Measurements from ENCODE around the gene BCL2L2.
A peak's percentile ranks its signal among the peaks of the same experiment; 100 is the strongest.

- TF ChIP-seq, protein P1, sequence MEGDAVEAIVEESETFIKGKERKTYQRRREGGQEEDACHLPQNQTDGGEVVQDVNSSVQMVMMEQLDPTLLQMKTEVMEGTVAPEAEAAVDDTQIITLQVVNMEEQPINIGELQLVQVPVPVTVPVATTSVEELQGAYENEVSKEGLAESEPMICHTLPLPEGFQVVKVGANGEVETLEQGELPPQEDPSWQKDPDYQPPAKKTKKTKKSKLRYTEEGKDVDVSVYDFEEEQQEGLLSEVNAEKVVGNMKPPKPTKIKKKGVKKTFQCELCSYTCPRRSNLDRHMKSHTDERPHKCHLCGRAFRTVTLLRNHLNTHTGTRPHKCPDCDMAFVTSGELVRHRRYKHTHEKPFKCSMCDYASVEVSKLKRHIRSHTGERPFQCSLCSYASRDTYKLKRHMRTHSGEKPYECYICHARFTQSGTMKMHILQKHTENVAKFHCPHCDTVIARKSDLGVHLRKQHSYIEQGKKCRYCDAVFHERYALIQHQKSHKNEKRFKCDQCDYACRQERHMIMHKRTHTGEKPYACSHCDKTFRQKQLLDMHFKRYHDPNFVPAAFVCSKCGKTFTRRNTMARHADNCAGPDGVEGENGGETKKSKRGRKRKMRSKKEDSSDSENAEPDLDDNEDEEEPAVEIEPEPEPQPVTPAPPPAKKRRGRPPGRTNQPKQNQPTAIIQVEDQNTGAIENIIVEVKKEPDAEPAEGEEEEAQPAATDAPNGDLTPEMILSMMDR (IDR thresholded peaks at IDR 0.05 in 2 of 3, conservative IDR thresholded peaks at IDR 0.05 in 1 of 3; ENCODE audit: control insufficient read depth in 2 of 3, extremely low read depth in 1 of 3, insufficient read depth in 1 of 3, low read depth in 3 of 3, low read length in 3 of 3) = peak in 2 of 3 experiments; percentile 30 to 47; a peak in 3 of 6 replicates
- TF ChIP-seq POLR2AphosphoS5 (IDR thresholded peaks at IDR 0.05; ENCODE audit: low read length) = no peak
- TF ChIP-seq RAD51 (IDR thresholded peaks at IDR 0.05) = no peak
- no peak for TF ChIP-seq TAF1 (IDR thresholded peaks at IDR 0.05; ENCODE audit: borderline replicate concordance, low read depth, low read length)
- TF ChIP-seq RFX5 (IDR thresholded peaks at IDR 0.05; ENCODE audit: low read depth, low read length) = no peak
- TF ChIP-seq RCOR1 (conservative IDR thresholded peaks at IDR 0.05; ENCODE audit: low read depth, low read length) = no peak
- no peak for TF ChIP-seq GABPA (IDR thresholded peaks at IDR 0.05; ENCODE audit: low read depth)
- TF ChIP-seq, protein P2, sequence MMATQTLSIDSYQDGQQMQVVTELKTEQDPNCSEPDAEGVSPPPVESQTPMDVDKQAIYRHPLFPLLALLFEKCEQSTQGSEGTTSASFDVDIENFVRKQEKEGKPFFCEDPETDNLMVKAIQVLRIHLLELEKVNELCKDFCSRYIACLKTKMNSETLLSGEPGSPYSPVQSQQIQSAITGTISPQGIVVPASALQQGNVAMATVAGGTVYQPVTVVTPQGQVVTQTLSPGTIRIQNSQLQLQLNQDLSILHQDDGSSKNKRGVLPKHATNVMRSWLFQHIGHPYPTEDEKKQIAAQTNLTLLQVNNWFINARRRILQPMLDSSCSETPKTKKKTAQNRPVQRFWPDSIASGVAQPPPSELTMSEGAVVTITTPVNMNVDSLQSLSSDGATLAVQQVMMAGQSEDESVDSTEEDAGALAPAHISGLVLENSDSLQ (IDR thresholded peaks at IDR 0.05) = no peak
- TF ChIP-seq ZZZ3 (IDR thresholded peaks at IDR 0.05; ENCODE audit: control insufficient read depth, insufficient read length, low read depth) = no peak
- TF ChIP-seq ATF7 (IDR thresholded peaks at IDR 0.05; ENCODE audit: low read depth) = no peak
- no peak for TF ChIP-seq CEBPB (IDR thresholded peaks at IDR 0.05; ENCODE audit: borderline replicate concordance in 1 of 2, low read depth in 2 of 2, low read length in 2 of 2)
- TF ChIP-seq ZNF274 (IDR thresholded peaks at IDR 0.05; ENCODE audit: insufficient read depth, insufficient read length) = no peak
- TF ChIP-seq CHD2 (IDR thresholded peaks at IDR 0.05; ENCODE audit: borderline replicate concordance, low read depth, low read length) = no peak
- TF ChIP-seq SIN3A (IDR thresholded peaks at IDR 0.05; ENCODE audit: low read depth, low read length) = no peak
Observed at GRCh38 chr14:23299211-23299957, 7.2 kb upstream of the BCL2L2 start.

All from GM12878 (cell line).